ENCODE data around the gene RAMACL. TPM values are rescaled to one million over a fixed set of nuclear protein-coding genes. Genes with fewer than 3 reads are reported as not detected.

Gene RAMACL
- total RNA-seq, 1 experiment from 2014 or later, result 0.13 TPM

GRCh38 chr6:166591026-166591425 is 4.5 kb upstream of the RAMACL start:
- H3K27ac ChIP-seq (ENCODE audit: low read length), result no peak overlapping the region
- H3K9me3 ChIP-seq (ENCODE audit: control insufficient read depth, insufficient read depth, low read depth, low read length), result no peaks in the 10 kb centered on the region
- TF ChIP-seq, protein P1, sequence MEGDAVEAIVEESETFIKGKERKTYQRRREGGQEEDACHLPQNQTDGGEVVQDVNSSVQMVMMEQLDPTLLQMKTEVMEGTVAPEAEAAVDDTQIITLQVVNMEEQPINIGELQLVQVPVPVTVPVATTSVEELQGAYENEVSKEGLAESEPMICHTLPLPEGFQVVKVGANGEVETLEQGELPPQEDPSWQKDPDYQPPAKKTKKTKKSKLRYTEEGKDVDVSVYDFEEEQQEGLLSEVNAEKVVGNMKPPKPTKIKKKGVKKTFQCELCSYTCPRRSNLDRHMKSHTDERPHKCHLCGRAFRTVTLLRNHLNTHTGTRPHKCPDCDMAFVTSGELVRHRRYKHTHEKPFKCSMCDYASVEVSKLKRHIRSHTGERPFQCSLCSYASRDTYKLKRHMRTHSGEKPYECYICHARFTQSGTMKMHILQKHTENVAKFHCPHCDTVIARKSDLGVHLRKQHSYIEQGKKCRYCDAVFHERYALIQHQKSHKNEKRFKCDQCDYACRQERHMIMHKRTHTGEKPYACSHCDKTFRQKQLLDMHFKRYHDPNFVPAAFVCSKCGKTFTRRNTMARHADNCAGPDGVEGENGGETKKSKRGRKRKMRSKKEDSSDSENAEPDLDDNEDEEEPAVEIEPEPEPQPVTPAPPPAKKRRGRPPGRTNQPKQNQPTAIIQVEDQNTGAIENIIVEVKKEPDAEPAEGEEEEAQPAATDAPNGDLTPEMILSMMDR (IDR thresholded peaks at IDR 0.05), result no peak
- TF ChIP-seq TCF7L2 (IDR thresholded peaks at IDR 0.05; ENCODE audit: low read depth, low read length), result no peak
- no peak for TF ChIP-seq POLR2AphosphoS5 (IDR thresholded peaks at IDR 0.05; ENCODE audit: low read depth, low read length)
- TF ChIP-seq SIN3A (IDR thresholded peaks at IDR 0.05; ENCODE audit: borderline replicate concordance, insufficient read depth, low read depth, low read length), result no peak
- TF ChIP-seq, protein P2, sequence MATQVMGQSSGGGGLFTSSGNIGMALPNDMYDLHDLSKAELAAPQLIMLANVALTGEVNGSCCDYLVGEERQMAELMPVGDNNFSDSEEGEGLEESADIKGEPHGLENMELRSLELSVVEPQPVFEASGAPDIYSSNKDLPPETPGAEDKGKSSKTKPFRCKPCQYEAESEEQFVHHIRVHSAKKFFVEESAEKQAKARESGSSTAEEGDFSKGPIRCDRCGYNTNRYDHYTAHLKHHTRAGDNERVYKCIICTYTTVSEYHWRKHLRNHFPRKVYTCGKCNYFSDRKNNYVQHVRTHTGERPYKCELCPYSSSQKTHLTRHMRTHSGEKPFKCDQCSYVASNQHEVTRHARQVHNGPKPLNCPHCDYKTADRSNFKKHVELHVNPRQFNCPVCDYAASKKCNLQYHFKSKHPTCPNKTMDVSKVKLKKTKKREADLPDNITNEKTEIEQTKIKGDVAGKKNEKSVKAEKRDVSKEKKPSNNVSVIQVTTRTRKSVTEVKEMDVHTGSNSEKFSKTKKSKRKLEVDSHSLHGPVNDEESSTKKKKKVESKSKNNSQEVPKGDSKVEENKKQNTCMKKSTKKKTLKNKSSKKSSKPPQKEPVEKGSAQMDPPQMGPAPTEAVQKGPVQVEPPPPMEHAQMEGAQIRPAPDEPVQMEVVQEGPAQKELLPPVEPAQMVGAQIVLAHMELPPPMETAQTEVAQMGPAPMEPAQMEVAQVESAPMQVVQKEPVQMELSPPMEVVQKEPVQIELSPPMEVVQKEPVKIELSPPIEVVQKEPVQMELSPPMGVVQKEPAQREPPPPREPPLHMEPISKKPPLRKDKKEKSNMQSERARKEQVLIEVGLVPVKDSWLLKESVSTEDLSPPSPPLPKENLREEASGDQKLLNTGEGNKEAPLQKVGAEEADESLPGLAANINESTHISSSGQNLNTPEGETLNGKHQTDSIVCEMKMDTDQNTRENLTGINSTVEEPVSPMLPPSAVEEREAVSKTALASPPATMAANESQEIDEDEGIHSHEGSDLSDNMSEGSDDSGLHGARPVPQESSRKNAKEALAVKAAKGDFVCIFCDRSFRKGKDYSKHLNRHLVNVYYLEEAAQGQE (IDR thresholded peaks at IDR 0.05; ENCODE audit: insufficient read depth in 1 of 2, low read depth in 2 of 2, low read length in 1 of 2), result no peak
- ChIA-PET POLR2A (no interaction called here), CTCF (no interaction called here)
- no TSS peak for BruUV-seq (replicated peaks)
- intact Hi-C loops (cut with micrococcal nuclease; ENCODE audit: unreplicated experiment) (no loop called here), in situ Hi-C loops (cut with HindIII; ENCODE audit: low pct_unique_long_range_greater_than_20kb, low sequenced_read_pairs) (no loop called here)
- H3K4me3 ChIP-seq (ENCODE audit: low read depth in 2 of 2, low read length in 2 of 2), result no peak overlapping the region
- no peaks in the 10 kb centered on the region; the same call in 1 of the 2 replicates for H3K27me3 ChIP-seq (ENCODE audit: control insufficient read depth, insufficient read depth, low read length)
- DNase-seq (ENCODE audit: low read depth, low spot score) (no peak), ATAC-seq (no peak)
- H3K36me3 ChIP-seq (ENCODE audit: control insufficient read depth, insufficient read depth, low read length), result no peaks in the 10 kb centered on the region
- no peaks in the 10 kb centered on the region for H3K4me1 ChIP-seq (ENCODE audit: control insufficient read depth, insufficient read depth, low read length)

DNA sequence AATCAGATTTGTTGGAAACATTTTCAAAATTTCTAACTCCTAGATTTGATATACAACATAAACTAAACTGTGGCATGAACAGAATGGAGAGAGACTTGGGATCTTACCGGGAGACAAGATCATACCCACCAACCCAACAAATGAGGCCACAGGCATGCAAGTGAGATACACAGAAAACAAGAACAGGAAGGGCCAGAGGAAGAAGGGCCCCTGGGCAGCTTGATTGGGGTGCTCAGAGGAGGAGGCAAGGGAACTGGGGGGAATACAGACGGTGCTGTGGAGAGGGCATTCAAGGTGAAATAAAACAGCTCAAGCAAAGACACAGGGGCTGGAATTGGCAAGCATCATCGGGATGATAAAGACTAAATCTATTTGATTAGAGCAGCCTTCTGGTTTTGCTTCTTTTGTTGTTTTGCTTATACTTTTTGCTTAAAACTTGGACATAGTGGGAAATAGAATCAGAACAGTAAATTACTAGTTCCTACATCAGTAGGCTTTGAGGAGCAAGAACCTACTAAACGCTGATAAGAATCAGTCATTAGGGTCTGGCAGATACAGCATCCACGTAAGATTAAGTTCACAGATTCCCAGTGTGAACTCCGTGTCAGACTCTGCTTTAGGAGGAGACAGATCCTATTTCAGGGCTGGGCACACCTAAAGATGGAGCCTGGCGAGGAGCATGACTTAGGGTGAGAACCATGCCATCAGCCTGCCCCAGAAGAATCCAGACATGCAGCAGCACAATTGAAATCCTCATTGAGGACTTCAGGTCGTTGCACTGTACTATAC is 3.5 kb upstream of the RAMACL start:
- DNase-seq (ENCODE audit: low read depth, low spot score) (no peak), ATAC-seq (no peak)
- no TSS peak for BruUV-seq (replicated peaks)
- H3K4me3 ChIP-seq (ENCODE audit: low read depth in 2 of 2, low read length in 2 of 2), result no peak overlapping the region
- TF ChIP-seq SIN3A (IDR thresholded peaks at IDR 0.05; ENCODE audit: borderline replicate concordance, insufficient read depth, low read depth, low read length), result no peak
- TF ChIP-seq, protein P2 (IDR thresholded peaks at IDR 0.05; ENCODE audit: insufficient read depth in 1 of 2, low read depth in 2 of 2, low read length in 1 of 2), result no peak
- TF ChIP-seq TCF7L2 (IDR thresholded peaks at IDR 0.05; ENCODE audit: low read depth, low read length), result no peak
- TF ChIP-seq, protein P1 (IDR thresholded peaks at IDR 0.05), result no peak
- no peak for TF ChIP-seq POLR2AphosphoS5 (IDR thresholded peaks at IDR 0.05; ENCODE audit: low read depth, low read length)
- H3K27ac ChIP-seq (ENCODE audit: low read length), result no peak overlapping the region
- H3K27me3 ChIP-seq (ENCODE audit: control insufficient read depth, insufficient read depth, low read length), result no peaks in the 10 kb centered on the region; the same call in 1 of the 2 replicates
- no peaks in the 10 kb centered on the region for H3K4me1 ChIP-seq (ENCODE audit: control insufficient read depth, insufficient read depth, low read length)
- ChIA-PET POLR2A (no interaction called here), CTCF (no interaction called here)
- H3K9me3 ChIP-seq (ENCODE audit: control insufficient read depth, insufficient read depth, low read depth, low read length), result no peaks in the 10 kb centered on the region
- intact Hi-C loops (cut with micrococcal nuclease; ENCODE audit: unreplicated experiment) (no loop called here), in situ Hi-C loops (cut with HindIII; ENCODE audit: low pct_unique_long_range_greater_than_20kb, low sequenced_read_pairs) (no loop called here)
- no peaks in the 10 kb centered on the region for H3K36me3 ChIP-seq (ENCODE audit: control insufficient read depth, insufficient read depth, low read length)
